HEK293 (cell line): ENCODE measurements around the gene TMEM140.

Experiments
- BCL6B ChIP-seq: fragments of 450-650 bp; formaldehyde crosslinking; IDR thresholded peaks from 2 replicates; pipeline ENCODE4 v1.5.1; 2017; ENCODE audit warnings: missing biosample characterization, missing genetic modification characterization
- GLI2 ChIP-seq: fragments of 450-650 bp; formaldehyde crosslinking; IDR thresholded peaks from 2 replicates; pipeline ENCODE4; 2017; ENCODE audit warnings: missing biosample characterization, missing genetic modification characterization, low read depth, borderline replicate concordance
- GLI4 ChIP-seq: fragments of 450-650 bp; formaldehyde crosslinking; IDR thresholded peaks from 2 replicates; pipeline ENCODE4 v1.5.1; 2016; ENCODE audit warnings: missing biosample characterization, missing genetic modification characterization
- GLIS1 ChIP-seq: fragments of 450-650 bp; formaldehyde crosslinking; IDR thresholded peaks from 2 replicates; pipeline ENCODE4 v1.5.1; 2016; ENCODE audit warnings: missing biosample characterization, missing genetic modification characterization
- ZBTB1 ChIP-seq: fragments of 450-650 bp; formaldehyde crosslinking; IDR thresholded peaks from 2 replicates; pipeline ENCODE4 v1.5.1; 2016; ENCODE audit warnings: missing biosample characterization, missing genetic modification characterization
- ZEB2 ChIP-seq: fragments of 450-650 bp; formaldehyde crosslinking; IDR thresholded peaks from 2 replicates; pipeline ENCODE4 v1.5.1; 2016; ENCODE audit warnings: missing biosample characterization, missing genetic modification characterization
- ZNF132 ChIP-seq: fragments of 450-650 bp; formaldehyde crosslinking; IDR thresholded peaks from 2 replicates; pipeline ENCODE4 v1.5.1; 2017; ENCODE audit warnings: missing biosample characterization, missing genetic modification characterization, borderline replicate concordance
- ZNF184 ChIP-seq: fragments of 450-650 bp; IDR thresholded peaks from 2 replicates; pipeline ENCODE4 v1.5.1; 2018; ENCODE audit warnings: missing biosample characterization, mild to moderate bottlenecking, missing genetic modification characterization
- ZNF202 ChIP-seq: fragments of 450-650 bp; formaldehyde crosslinking; IDR thresholded peaks from 2 replicates; pipeline ENCODE4 v1.5.1; 2016; ENCODE audit warnings: missing biosample characterization, missing genetic modification characterization, borderline replicate concordance
- ZNF274 ChIP-seq, 2 experiments: fragments of 200-500 bp in 1 of 2; fragments of 450-650 bp in 1 of 2; sonication (Bioruptor generic) in 1 of 2; formaldehyde crosslinking in 1 of 2; IDR thresholded peaks; 2 replicates each; pipeline versions ENCODE4 v1.5.1 to v1.6.1; 2014 to 2016; ENCODE audit warnings: borderline replicate concordance in 1 of 2, inconsistent platforms in 1 of 2, low read length in 1 of 2, missing biosample characterization in 1 of 2, missing genetic modification characterization in 1 of 2
- ZNF362 ChIP-seq: fragments of 450-650 bp; formaldehyde crosslinking; IDR thresholded peaks from 2 replicates; pipeline ENCODE4 v1.5.1; 2016; ENCODE audit warnings: missing biosample characterization, missing genetic modification characterization
- ZNF404 ChIP-seq: fragments of 450-650 bp; formaldehyde crosslinking; IDR thresholded peaks from 2 replicates; pipeline ENCODE4 v1.5.1; 2017; ENCODE audit warnings: missing biosample characterization, missing genetic modification characterization
- ZNF423 ChIP-seq: fragments of 450-650 bp; formaldehyde crosslinking; IDR thresholded peaks from 2 replicates; pipeline ENCODE4 v1.5.1; 2016; ENCODE audit warnings: missing biosample characterization, missing genetic modification characterization
- ZNF426 ChIP-seq: fragments of 450-650 bp; formaldehyde crosslinking; IDR thresholded peaks from 2 replicates; pipeline ENCODE4 v1.5.1; 2017; ENCODE audit warnings: missing biosample characterization, missing genetic modification characterization, mild to moderate bottlenecking, inconsistent platforms, moderate library complexity
- ZNF530 ChIP-seq: fragments of 450-650 bp; formaldehyde crosslinking; IDR thresholded peaks from 2 replicates; pipeline ENCODE4 v1.5.1; 2016; ENCODE audit warnings: low read depth, missing biosample characterization, missing genetic modification characterization
- ZNF544 ChIP-seq: fragments of 450-650 bp; formaldehyde crosslinking; IDR thresholded peaks from 2 replicates; pipeline ENCODE4 v1.5.0; 2017; ENCODE audit warnings: missing biosample characterization, missing genetic modification characterization
- ZNF600 ChIP-seq: fragments of 450-650 bp; formaldehyde crosslinking; IDR thresholded peaks from 2 replicates; pipeline ENCODE4 v1.5.1; 2016; ENCODE audit warnings: missing biosample characterization, missing genetic modification characterization
- ZNF621 ChIP-seq: fragments of 450-650 bp; formaldehyde crosslinking; IDR thresholded peaks from 2 replicates; pipeline ENCODE4 v1.5.1; 2017; ENCODE audit warnings: missing biosample characterization, missing genetic modification characterization
- ZNF629 ChIP-seq: fragments of 450-650 bp; formaldehyde crosslinking; IDR thresholded peaks from 2 replicates; pipeline ENCODE4 v1.5.1; 2017; ENCODE audit warnings: missing biosample characterization, missing genetic modification characterization
- ZNF654 ChIP-seq: fragments of 450-650 bp; formaldehyde crosslinking; IDR thresholded peaks from 2 replicates; pipeline ENCODE4 v1.5.1; 2016; ENCODE audit warnings: low read depth, missing biosample characterization, missing genetic modification characterization
- ZNF701 ChIP-seq: fragments of 450-650 bp; formaldehyde crosslinking; IDR thresholded peaks from 2 replicates; pipeline ENCODE4 v1.5.1; 2016; ENCODE audit warnings: missing biosample characterization, missing genetic modification characterization
- ZNF792 ChIP-seq: fragments of 450-650 bp; formaldehyde crosslinking; IDR thresholded peaks from 2 replicates; pipeline ENCODE4 v1.5.1; 2016; ENCODE audit warnings: missing biosample characterization, missing genetic modification characterization
- ZSCAN23 ChIP-seq: fragments of 450-650 bp; formaldehyde crosslinking; IDR thresholded peaks from 2 replicates; pipeline ENCODE4 v1.5.1; 2016; ENCODE audit warnings: missing biosample characterization, missing genetic modification characterization
- TF ChIP-seq, protein P1 (sequence below): fragments of 450-650 bp; formaldehyde crosslinking; IDR thresholded peaks from 2 replicates; pipeline ENCODE4 v1.5.1; 2016; ENCODE audit warnings: missing biosample characterization, missing genetic modification characterization, borderline replicate concordance
- TF ChIP-seq, protein P2 (sequence below): fragments of 450-650 bp; IDR thresholded peaks from 2 replicates; pipeline ENCODE4 v1.5.1; 2018; ENCODE audit warnings: missing biosample characterization, missing genetic modification characterization
- TF ChIP-seq, protein P3 (sequence below): fragments of 450-650 bp; formaldehyde crosslinking; conservative IDR thresholded peaks from 2 replicates; pipeline ENCODE4 v1.5.1; 2016; ENCODE audit warnings: low read depth, missing biosample characterization, missing genetic modification characterization

The TMEM140 gene

GRCh38 chr7:135200821-135201331 is 53.0 kb downstream of the TMEM140 start (continued):
- TF ChIP-seq BCL6B (tag by site-specific recombination) (no peak), ZNF362 (tag by site-specific recombination) (no peak), ZNF530 (no peak), ZNF423 (tag by site-specific recombination) (no peak), ZNF404 (tag by site-specific recombination) (no peak), ZNF132 (no peak), ZNF629 (tag by site-specific recombination) (peak; percentile 50; the same call in 1 of the 2 replicates), ZNF701 (tag by site-specific recombination) (no peak), GLI4 (no peak), ZNF654 (tag by site-specific recombination) (no peak), ZBTB1 (no peak), ZSCAN23 (tag by site-specific recombination) (no peak), ZNF184 (tag by site-specific recombination) (no peak), ZNF600 (tag by site-specific recombination) (peak; percentile 58), ZNF792 (tag by site-specific recombination) (no peak), GLIS1 (tag by site-specific recombination) (0 out of 2 replicates have a peak, but pooled peaks have one; percentile 39), ZNF202 (tag by site-specific recombination) (no peak), ZNF426 (tag by site-specific recombination) (no peak), ZNF621 (tag by site-specific recombination) (no peak), ZNF274 (IDR thresholded peaks at IDR 0.05; ENCODE audit: low read length) (no peak), ZNF274 (tag by site-specific recombination; IDR thresholded peaks at IDR 0.05; ENCODE audit: borderline replicate concordance) (no peak), ZEB2 (tag by site-specific recombination) (no peak; the same call in 1 of the 2 replicates), ZNF544 (no peak), GLI2 (no peak)
- TF ChIP-seq, protein P1, sequence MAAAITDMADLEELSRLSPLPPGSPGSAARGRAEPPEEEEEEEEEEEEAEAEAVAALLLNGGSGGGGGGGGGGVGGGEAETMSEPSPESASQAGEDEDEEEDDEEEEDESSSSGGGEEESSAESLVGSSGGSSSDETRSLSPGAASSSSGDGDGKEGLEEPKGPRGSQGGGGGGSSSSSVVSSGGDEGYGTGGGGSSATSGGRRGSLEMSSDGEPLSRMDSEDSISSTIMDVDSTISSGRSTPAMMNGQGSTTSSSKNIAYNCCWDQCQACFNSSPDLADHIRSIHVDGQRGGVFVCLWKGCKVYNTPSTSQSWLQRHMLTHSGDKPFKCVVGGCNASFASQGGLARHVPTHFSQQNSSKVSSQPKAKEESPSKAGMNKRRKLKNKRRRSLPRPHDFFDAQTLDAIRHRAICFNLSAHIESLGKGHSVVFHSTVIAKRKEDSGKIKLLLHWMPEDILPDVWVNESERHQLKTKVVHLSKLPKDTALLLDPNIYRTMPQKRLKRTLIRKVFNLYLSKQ (tag by site-specific recombination), result no peak
- TF ChIP-seq, protein P2, sequence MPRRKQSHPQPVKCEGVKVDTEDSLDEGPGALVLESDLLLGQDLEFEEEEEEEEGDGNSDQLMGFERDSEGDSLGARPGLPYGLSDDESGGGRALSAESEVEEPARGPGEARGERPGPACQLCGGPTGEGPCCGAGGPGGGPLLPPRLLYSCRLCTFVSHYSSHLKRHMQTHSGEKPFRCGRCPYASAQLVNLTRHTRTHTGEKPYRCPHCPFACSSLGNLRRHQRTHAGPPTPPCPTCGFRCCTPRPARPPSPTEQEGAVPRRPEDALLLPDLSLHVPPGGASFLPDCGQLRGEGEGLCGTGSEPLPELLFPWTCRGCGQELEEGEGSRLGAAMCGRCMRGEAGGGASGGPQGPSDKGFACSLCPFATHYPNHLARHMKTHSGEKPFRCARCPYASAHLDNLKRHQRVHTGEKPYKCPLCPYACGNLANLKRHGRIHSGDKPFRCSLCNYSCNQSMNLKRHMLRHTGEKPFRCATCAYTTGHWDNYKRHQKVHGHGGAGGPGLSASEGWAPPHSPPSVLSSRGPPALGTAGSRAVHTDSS (tag by site-specific recombination), result no peak
- TF ChIP-seq, protein P3, sequence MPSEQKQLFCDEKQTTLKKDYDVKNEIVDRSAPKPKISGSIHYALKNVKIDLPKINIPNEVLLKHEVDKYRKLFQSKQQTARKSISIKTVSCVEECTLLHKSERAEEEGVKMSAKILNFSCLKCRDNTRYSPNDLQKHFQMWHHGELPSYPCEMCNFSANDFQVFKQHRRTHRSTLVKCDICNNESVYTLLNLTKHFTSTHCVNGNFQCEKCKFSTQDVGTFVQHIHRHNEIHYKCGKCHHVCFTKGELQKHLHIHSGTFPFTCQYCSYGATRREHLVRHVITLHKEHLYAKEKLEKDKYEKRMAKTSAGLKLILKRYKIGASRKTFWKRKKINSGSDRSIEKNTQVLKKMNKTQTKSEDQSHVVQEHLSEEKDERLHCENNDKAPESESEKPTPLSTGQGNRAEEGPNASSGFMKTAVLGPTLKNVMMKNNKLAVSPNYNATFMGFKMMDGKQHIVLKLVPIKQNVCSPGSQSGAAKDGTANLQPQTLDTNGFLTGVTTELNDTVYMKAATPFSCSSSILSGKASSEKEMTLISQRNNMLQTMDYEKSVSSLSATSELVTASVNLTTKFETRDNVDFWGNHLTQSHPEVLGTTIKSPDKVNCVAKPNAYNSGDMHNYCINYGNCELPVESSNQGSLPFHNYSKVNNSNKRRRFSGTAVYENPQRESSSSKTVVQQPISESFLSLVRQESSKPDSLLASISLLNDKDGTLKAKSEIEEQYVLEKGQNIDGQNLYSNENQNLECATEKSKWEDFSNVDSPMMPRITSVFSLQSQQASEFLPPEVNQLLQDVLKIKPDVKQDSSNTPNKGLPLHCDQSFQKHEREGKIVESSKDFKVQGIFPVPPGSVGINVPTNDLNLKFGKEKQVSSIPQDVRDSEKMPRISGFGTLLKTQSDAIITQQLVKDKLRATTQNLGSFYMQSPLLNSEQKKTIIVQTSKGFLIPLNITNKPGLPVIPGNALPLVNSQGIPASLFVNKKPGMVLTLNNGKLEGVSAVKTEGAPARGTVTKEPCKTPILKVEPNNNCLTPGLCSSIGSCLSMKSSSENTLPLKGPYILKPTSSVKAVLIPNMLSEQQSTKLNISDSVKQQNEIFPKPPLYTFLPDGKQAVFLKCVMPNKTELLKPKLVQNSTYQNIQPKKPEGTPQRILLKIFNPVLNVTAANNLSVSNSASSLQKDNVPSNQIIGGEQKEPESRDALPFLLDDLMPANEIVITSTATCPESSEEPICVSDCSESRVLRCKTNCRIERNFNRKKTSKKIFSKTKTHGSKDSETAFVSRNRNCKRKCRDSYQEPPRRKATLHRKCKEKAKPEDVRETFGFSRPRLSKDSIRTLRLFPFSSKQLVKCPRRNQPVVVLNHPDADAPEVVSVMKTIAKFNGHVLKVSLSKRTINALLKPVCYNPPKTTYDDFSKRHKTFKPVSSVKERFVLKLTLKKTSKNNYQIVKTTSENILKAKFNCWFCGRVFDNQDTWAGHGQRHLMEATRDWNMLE (tag by site-specific recombination), result no peak
